ENCODE measurements around the gene KIAA0513.

The KIAA0513 gene

DNA sequence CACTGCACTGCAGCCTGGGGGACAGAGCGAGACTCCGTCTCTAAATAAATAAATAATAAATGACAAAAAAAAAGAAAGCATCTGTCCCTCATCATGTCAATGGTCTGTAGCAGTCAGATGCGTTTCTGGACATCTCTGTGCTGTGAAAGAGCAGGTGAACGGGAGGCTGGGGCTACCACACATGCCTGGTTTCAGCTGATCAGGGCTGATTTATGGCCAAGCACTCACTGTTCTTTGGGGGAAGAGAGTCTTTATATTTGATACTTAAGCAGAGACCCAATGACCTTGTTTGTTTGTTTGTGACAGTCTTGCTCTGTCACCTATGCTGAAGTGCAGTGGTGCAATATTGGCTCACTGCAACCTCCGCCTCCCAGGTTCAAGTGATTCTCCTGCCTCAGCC lies 17.5 kb downstream of the KIAA0513 start:
- no peaks in the 10 kb centered on the region for H3K27me3 ChIP-seq (ENCODE audit: control insufficient read depth, insufficient read depth, low read length)
- H3K36me3 ChIP-seq (ENCODE audit: control insufficient read depth, insufficient read depth, low read length), result no peaks in the 10 kb centered on the region
- H3K27ac ChIP-seq (ENCODE audit: low read depth, low read length), result no peak overlapping the region
- no peak overlapping the region for H3K4me3 ChIP-seq (ENCODE audit: low read depth, low read length)
- H3K4me1 ChIP-seq (ENCODE audit: control insufficient read depth, insufficient read depth, low read length), result no peaks in the 10 kb centered on the region
- H3K9me3 ChIP-seq (ENCODE audit: control insufficient read depth, insufficient read depth, low read length), result no peaks in the 10 kb centered on the region
- H3K9ac ChIP-seq (ENCODE audit: low read depth, low read length), result no peak overlapping the region

DNA sequence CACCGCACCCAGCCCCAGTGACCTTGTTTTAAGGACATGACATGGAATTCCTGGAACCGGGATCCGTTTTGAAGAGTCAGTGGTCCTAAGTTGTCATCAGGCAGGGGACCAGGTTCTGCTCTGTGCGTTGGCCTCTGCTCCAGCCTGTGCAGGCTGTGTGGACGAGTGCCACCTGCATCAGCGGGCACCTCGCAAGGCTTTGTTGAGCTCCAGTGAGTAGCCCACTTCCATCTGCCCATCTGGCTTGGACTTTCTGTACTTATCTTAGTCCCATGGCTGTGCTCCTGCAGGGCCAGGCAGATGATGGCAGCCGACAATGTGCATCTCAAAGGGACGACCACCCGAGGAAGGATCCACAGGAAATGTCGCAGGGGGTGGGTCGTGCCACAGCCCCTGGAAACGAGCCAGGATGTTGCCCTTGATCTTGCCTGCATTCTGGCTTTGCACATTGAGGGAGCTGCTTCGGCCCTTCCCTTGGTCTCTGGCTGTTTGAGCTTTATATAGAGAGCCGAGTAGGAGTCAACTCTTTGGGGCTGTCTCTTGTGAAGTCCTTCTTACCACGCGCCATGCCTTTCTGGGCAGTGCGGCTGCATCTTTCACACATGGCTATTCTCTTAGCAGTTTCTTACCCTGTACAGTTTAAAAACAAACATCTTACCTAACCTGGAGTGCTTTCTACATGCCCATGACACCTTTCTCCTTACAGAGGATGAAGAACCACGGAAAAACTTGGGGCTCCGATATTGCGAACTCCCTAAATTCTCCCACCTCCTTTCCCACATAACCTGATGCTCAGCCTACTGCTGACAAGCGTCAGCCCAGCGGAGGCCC lies 18.3 kb downstream of the KIAA0513 start:
- H3K27ac ChIP-seq (ENCODE audit: low read depth, low read length), result no peak overlapping the region
- H3K4me3 ChIP-seq (ENCODE audit: low read depth, low read length), result no peak overlapping the region
- no peak overlapping the region for H3K9ac ChIP-seq (ENCODE audit: low read depth, low read length)
- no peaks in the 10 kb centered on the region for H3K36me3 ChIP-seq (ENCODE audit: control insufficient read depth, insufficient read depth, low read length)
- no peaks in the 10 kb centered on the region for H3K27me3 ChIP-seq (ENCODE audit: control insufficient read depth, insufficient read depth, low read length)
- no peaks in the 10 kb centered on the region for H3K9me3 ChIP-seq (ENCODE audit: control insufficient read depth, insufficient read depth, low read length)
- no peaks in the 10 kb centered on the region for H3K4me1 ChIP-seq (ENCODE audit: control insufficient read depth, insufficient read depth, low read length)

DNA sequence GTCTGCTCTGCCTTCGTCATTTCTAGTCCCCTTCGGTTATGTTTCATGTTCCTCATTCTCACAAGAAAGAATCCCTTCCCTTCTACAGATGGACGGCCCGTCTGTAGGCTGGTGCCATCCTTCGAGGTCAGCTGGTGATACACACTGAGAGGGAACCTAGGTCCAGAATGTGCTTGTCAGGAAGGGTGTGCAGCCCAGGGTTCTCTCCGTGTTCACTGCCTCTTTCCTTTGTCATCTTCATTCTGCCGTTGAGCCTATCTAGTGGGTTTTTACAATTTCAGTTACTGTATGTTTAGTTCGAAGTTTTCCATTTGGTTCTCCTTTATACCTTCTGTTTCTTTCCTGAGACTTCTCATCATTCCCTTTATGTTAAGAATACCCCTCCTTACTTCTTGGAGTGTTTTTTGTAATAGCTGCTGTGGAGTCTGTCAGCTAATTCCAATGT lies 18.9 kb downstream of the KIAA0513 start:
- Histone ChIP-seq H3K36me3 (ENCODE audit: control insufficient read depth, insufficient read depth, low read length) (no peaks in the 10 kb centered on the region), H3K4me3 (ENCODE audit: low read depth, low read length) (no peak overlapping the region), H3K27ac (ENCODE audit: low read depth, low read length) (no peak overlapping the region), H3K9me3 (ENCODE audit: control insufficient read depth, insufficient read depth, low read length) (no peaks in the 10 kb centered on the region), H3K27me3 (ENCODE audit: control insufficient read depth, insufficient read depth, low read length) (no peaks in the 10 kb centered on the region), H3K9ac (ENCODE audit: low read depth, low read length) (no peak overlapping the region), H3K4me1 (ENCODE audit: control insufficient read depth, insufficient read depth, low read length) (no peaks in the 10 kb centered on the region)

DNA sequence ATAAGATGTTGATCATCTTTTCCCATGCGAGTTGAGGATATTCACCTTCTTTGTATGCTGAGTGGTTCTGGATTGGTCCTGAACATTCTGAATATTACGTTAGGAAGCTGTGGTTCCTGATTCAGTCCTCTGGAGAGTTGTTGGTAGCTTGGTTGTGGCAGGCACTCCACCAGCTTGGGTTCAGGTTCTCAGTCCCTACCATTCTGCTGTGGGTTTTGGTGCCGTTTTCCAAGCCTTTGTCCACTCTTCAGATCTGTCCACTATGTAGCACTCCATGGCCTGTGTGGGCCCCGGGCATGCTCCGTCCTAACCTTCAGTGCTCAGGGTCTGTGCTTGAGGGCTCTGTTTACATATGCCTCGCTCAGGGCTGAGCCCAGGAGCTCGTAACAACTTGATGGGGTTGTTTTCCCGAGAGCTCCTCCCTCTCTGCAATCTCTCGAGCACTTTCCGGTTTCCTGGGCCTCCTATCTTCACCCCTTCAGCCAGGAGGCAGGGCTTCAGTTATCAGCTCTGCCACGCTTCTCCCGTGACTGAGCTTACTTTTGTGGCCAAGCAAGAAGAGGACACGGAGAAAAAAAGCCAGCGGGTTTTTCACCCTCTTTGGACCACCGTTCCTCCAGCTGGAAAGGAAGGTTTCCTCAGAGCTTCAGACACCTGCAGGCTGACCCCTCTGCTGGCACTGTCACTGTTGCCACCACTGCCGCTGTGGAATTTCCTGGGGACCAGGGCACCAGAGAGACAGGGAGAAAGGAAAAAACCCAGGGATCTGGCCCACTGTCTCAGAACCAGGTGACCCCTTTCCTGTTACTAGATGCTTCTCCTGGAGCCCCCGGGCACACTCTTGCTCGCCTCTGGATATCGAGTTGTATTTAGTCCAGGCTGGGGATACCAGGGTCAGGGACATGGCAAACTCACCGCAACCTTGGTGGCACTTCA lies 19.6 kb downstream of the KIAA0513 start:
- H3K4me3 ChIP-seq (ENCODE audit: low read depth, low read length), result no peak overlapping the region
- H3K4me1 ChIP-seq (ENCODE audit: control insufficient read depth, insufficient read depth, low read length), result no peaks in the 10 kb centered on the region
- no peaks in the 10 kb centered on the region for H3K36me3 ChIP-seq (ENCODE audit: control insufficient read depth, insufficient read depth, low read length)
- H3K27me3 ChIP-seq (ENCODE audit: control insufficient read depth, insufficient read depth, low read length), result no peaks in the 10 kb centered on the region
- H3K27ac ChIP-seq (ENCODE audit: low read depth, low read length), result no peak overlapping the region
- H3K9me3 ChIP-seq (ENCODE audit: control insufficient read depth, insufficient read depth, low read length), result no peaks in the 10 kb centered on the region
- H3K9ac ChIP-seq (ENCODE audit: low read depth, low read length), result no peak overlapping the region

DNA sequence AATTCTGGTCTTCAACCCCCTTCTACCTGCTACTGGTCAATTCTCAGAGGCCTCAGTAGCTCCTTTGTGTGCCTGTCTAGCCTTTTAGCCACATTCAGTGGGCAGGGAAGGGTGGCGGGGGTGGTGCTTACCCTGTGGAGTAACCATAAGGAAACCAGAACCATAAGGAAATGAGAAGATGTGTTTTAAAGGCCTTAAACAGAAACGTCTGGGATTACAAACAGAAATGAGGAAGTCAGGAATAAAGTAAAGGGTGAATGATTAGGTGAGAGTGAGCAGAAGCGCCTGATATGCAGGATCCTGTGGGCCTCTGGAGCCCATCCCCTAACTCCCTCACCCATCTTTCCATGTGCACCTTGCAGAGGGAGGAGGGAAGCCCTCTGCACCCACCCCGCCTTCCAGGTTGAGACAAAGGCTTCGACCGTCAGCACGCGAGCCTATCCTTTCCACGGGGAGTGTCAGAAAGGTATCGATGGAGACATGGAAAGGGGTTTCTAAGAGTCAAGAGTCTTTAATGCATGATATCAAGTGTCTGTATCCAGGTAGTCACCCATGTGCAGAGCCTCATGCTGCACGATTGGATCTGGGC lies 20.4 kb downstream of the KIAA0513 start:
- no peaks in the 10 kb centered on the region for H3K9me3 ChIP-seq (ENCODE audit: control insufficient read depth, insufficient read depth, low read length)
- no peaks in the 10 kb centered on the region for H3K27me3 ChIP-seq (ENCODE audit: control insufficient read depth, insufficient read depth, low read length)
- no peak overlapping the region for H3K27ac ChIP-seq (ENCODE audit: low read depth, low read length)
- H3K4me3 ChIP-seq (ENCODE audit: low read depth, low read length), result no peak overlapping the region
- no peaks in the 10 kb centered on the region for H3K36me3 ChIP-seq (ENCODE audit: control insufficient read depth, insufficient read depth, low read length)
- no peak overlapping the region for H3K9ac ChIP-seq (ENCODE audit: low read depth, low read length)
- H3K4me1 ChIP-seq (ENCODE audit: control insufficient read depth, insufficient read depth, low read length), result no peaks in the 10 kb centered on the region

DNA sequence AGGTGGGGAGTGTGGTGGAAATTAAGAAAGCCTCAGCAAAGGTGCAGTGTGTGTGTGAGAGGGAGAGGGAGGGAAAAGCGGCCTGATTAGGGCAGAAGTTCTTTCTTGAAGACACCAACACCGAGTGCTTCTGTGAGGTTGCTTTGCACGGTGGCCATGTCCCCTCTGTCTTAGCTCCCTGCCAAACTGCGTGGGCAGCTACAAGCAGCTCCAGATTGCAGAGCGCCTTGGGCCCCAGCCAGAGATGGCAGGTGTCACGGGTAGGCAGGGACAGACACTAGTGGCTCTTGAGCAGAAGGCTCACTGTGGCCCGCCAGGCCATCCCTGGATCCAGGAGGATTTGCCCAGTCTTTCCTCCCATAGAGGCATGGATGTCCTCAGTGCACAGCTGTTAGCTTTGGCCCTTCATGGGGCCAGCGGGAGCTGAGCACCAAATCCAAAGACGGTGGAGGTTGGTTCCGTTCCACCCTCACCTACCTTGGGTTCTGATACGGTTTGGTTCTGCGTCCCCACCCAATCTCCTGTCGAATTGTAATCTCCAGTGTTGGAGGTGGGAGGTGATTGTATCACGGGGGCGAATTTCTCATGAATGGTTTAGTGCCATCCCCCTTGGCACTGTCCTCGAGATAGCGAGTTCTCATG lies 21.4 kb downstream of the KIAA0513 start:
- no peaks in the 10 kb centered on the region for H3K4me1 ChIP-seq (ENCODE audit: control insufficient read depth, insufficient read depth, low read length)
- H3K27ac ChIP-seq (ENCODE audit: low read depth, low read length), result no peak overlapping the region
- no peaks in the 10 kb centered on the region for H3K36me3 ChIP-seq (ENCODE audit: control insufficient read depth, insufficient read depth, low read length)
- no peaks in the 10 kb centered on the region for H3K27me3 ChIP-seq (ENCODE audit: control insufficient read depth, insufficient read depth, low read length)
- no peaks in the 10 kb centered on the region for H3K9me3 ChIP-seq (ENCODE audit: control insufficient read depth, insufficient read depth, low read length)
- no peak overlapping the region for H3K9ac ChIP-seq (ENCODE audit: low read depth, low read length)
- no peak overlapping the region for H3K4me3 ChIP-seq (ENCODE audit: low read depth, low read length)

DNA sequence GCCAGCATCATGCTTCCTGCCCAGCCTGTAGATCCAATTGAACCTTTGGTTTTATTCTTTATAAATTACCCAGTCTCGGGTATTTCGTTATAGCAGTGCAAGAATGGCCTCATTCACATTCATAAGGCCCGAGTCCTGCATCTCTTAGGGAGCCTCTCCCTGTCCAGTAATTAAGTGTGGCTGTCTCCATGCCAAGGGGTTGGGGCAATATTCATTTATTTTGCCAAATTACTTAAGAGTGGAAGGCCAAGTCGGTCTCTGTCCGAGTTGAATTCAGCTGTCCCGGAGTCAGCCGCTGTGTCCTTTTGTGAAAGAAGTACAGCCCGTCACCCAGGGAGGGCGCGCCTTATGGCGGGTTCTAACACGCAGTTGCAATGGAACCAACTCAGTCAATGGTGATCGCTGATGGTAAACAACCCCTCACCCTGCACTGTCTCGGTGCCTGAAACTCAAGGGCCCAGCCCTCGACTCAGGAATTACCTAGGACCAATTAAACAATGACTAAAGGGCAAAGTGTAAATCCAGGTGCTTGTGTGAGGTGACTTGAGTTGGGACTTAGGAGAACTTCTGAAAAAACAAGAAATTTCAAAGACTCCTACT lies 22.2 kb downstream of the KIAA0513 start:
- no peak overlapping the region for H3K4me3 ChIP-seq (ENCODE audit: low read depth, low read length)
- H3K27me3 ChIP-seq (ENCODE audit: control insufficient read depth, insufficient read depth, low read length), result no peaks in the 10 kb centered on the region
- H3K9me3 ChIP-seq (ENCODE audit: control insufficient read depth, insufficient read depth, low read length), result no peaks in the 10 kb centered on the region
- no peaks in the 10 kb centered on the region for H3K36me3 ChIP-seq (ENCODE audit: control insufficient read depth, insufficient read depth, low read length)
- no peaks in the 10 kb centered on the region for H3K4me1 ChIP-seq (ENCODE audit: control insufficient read depth, insufficient read depth, low read length)
- no peak overlapping the region for H3K9ac ChIP-seq (ENCODE audit: low read depth, low read length)
- H3K27ac ChIP-seq (ENCODE audit: low read depth, low read length), result no peak overlapping the region

DNA sequence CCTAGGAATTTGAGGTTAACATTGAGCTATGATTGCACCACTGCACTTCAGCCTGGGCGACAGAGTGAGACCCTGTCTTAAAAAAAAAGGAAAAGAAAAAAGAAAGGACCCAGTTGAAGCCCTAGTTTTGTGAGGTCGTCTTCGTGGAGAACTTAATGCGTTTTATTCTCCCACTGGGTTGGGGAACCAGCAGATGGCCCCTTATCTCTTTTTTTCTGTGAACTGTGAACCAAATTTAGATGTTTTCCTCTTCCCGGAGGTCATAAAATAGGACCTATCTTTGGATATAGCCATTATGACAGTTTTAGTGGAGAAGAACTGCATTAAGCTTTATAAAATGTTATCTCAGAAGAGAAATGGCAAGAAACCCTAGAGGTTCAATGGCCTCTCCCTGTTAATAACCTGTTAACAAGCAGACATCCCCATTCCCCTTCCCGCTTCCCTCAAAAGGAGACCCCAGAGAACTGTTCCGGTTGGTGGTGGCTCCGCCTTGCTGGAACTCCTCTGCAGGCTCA lies 23.5 kb downstream of the KIAA0513 start:
- Histone ChIP-seq H3K4me3 (ENCODE audit: low read depth, low read length) (no peak overlapping the region), H3K27me3 (ENCODE audit: control insufficient read depth, insufficient read depth, low read length) (no peaks in the 10 kb centered on the region), H3K4me1 (ENCODE audit: control insufficient read depth, insufficient read depth, low read length) (peaks cover 4% of the 10 kb centered on the region; the same call in 1 of the 2 replicates), H3K9ac (ENCODE audit: low read depth, low read length) (no peak overlapping the region), H3K9me3 (ENCODE audit: control insufficient read depth, insufficient read depth, low read length) (no peaks in the 10 kb centered on the region), H3K27ac (ENCODE audit: low read depth, low read length) (no peak overlapping the region), H3K36me3 (ENCODE audit: control insufficient read depth, insufficient read depth, low read length) (no peaks in the 10 kb centered on the region)

DNA sequence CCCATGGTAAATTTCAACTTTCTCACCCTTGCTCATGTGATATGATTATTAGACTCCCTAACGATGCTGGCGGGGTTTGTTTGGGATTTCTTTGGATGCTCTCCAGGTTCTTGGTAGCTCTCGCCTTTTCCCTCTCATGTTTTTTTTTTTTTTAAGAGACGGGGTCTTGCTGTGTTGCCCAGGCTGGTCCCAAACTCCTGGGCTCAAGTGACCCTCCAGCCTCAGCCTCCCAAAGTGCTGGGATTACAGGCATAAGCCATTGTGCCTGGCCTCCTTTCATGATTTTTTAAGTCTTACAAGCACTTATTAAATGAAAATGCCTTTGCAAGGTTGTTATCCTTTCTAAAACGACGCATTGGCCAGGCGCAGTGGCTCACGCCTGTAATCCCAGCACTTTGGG lies 24.1 kb downstream of the KIAA0513 start:
- no peak overlapping the region for H3K4me3 ChIP-seq (ENCODE audit: low read depth, low read length)
- H3K9ac ChIP-seq (ENCODE audit: low read depth, low read length), result no peak overlapping the region
- 0 out of 2 replicates have a peak, but pooled peaks cover 3% of the 10 kb centered on the region for H3K27me3 ChIP-seq (ENCODE audit: control insufficient read depth, insufficient read depth, low read length)
- H3K9me3 ChIP-seq (ENCODE audit: control insufficient read depth, insufficient read depth, low read length), result no peaks in the 10 kb centered on the region
- H3K27ac ChIP-seq (ENCODE audit: low read depth, low read length), result no peak overlapping the region
- peaks cover 8% of the 10 kb centered on the region; the same call in 1 of the 2 replicates for H3K4me1 ChIP-seq (ENCODE audit: control insufficient read depth, insufficient read depth, low read length)
- no peaks in the 10 kb centered on the region for H3K36me3 ChIP-seq (ENCODE audit: control insufficient read depth, insufficient read depth, low read length)

DNA sequence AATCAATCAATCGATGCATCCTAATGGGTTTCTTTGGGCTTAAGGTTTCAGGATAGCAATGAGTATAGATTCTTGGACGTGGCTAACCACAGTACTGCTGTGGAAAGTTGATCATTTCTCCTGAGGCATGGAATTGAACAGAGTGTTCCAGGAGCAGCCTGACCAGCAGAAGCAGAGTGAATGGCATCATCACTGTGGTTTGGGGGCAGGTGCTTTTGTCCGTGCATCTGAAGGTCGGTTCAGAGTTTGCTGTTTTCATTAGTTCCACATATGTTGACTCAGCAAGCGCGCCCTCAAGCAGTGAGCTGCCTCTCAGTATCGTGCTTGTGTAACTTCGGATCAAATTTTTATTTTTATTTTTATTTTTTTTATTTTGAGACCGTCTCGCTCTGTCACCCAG lies 24.9 kb downstream of the KIAA0513 start:
- Histone ChIP-seq H3K27ac (ENCODE audit: low read depth, low read length) (no peak overlapping the region), H3K4me1 (ENCODE audit: control insufficient read depth, insufficient read depth, low read length) (peaks cover 8% of the 10 kb centered on the region; the same call in 1 of the 2 replicates), H3K9me3 (ENCODE audit: control insufficient read depth, insufficient read depth, low read length) (no peaks in the 10 kb centered on the region), H3K36me3 (ENCODE audit: control insufficient read depth, insufficient read depth, low read length) (no peaks in the 10 kb centered on the region), H3K9ac (ENCODE audit: low read depth, low read length) (no peak overlapping the region), H3K27me3 (ENCODE audit: control insufficient read depth, insufficient read depth, low read length) (0 out of 2 replicates have a peak, but pooled peaks cover 3% of the 10 kb centered on the region), H3K4me3 (ENCODE audit: low read depth, low read length) (no peak overlapping the region)
